ENCODE measurements around the gene SYTL1. TPM values are rescaled to one million over a fixed set of nuclear protein-coding genes. Genes with fewer than 3 reads are reported as not detected.
A peak's percentile ranks its signal among the peaks of the same experiment; 100 is the strongest.

Gene SYTL1
- total and polyA plus RNA-seq, 9 of the 15 experiments (the other 6 are each of a cell fraction or from before 2014, with no cell fraction given): 0.04 to 9.3 (median 1.7) TPM

- TF ChIP-seq ZNF311 (CRISPR knock-in tag; IDR thresholded peaks at IDR 0.05): no peak
- TF ChIP-seq MECOM (CRISPR knock-in tag; IDR thresholded peaks at IDR 0.05): no peak
- TF ChIP-seq FOSL1 (tag; conservative IDR thresholded peaks at IDR 0.05): peak; percentile 32; the same call in 1 of the 2 replicates
- TF ChIP-seq RBM22 (IDR thresholded peaks at IDR 0.05; ENCODE audit: low read depth, low read length, poor library complexity, severe bottlenecking): no peak
- no peak for TF ChIP-seq PBX2 (CRISPR knock-in tag; IDR thresholded peaks at IDR 0.05; ENCODE audit: low read depth)
- no peak for TF ChIP-seq PBX2 (tag; conservative IDR thresholded peaks at IDR 0.05; ENCODE audit: low read depth)
Observed at GRCh38 chr1:27341525-27342252, at the start of gene SYTL1 (continued).

GRCh38 chr1:27292106-27292505 lies 49.7 kb upstream of the SYTL1 start:
- Histone ChIP-seq H3K4me1 (replicated peaks in 1 of 2; ENCODE audit: control insufficient read depth in 2 of 2, insufficient read depth in 2 of 2, low read length in 2 of 2) (0 out of 5 replicates have a peak, but pooled peaks cover 0 to 2% of the 10 kb centered on the region in 2 experiments), H3K27me3 (ENCODE audit: control insufficient read depth in 2 of 2, insufficient read depth in 2 of 2, low read length in 2 of 2) (no peaks in the 10 kb centered on the region), H3K9ac (ENCODE audit: insufficient read depth in 1 of 2, low read depth in 2 of 2, low read length in 2 of 2) (peak overlapping the region in 1 of 2 experiments; percentile 38; a peak in 1 of 4 replicates), H4K20me1 (replicated peaks; ENCODE audit: control insufficient read depth, insufficient read depth, low read length) (no peaks in the 10 kb centered on the region; the same call in 1 of the 2 replicates), H3K79me2 (ENCODE audit: control insufficient read depth, insufficient read depth, low read length) (no peaks in the 10 kb centered on the region), H3K36me3 (ENCODE audit: control insufficient read depth, insufficient read depth, low read length) (peaks cover 31% of the 10 kb centered on the region; the same call in 2 of the 3 replicates), H3K4me2 (ENCODE audit: insufficient read depth, low read length) (no peak overlapping the region), H3K9me1 (ENCODE audit: control insufficient read depth, insufficient read depth, low read length) (peaks cover 3% of the 10 kb centered on the region), H3K27ac (ENCODE audit: extremely low read depth, low read depth, low read length) (no peak overlapping the region), H3K9me3 (replicated peaks; ENCODE audit: control insufficient read depth, insufficient read depth, low read depth, low read length) (no peaks in the 10 kb centered on the region), H2AFZ (ENCODE audit: low read depth, low read length) (no peak overlapping the region), H3K4me3 (no peak overlapping the region)
- no TSS peak for BruUV-seq (replicated peaks)
- no peak for ATAC-seq
- ChIA-PET CTCF (ENCODE audit: low intra/inter-chr PET ratio) (no interaction called here), POLR2A (no interaction called here)
- FAIRE-seq: no peak
- intact Hi-C loops (cut with micrococcal nuclease): no loop called here
- WGBS (ENCODE audit: insufficient coverage, low coverage, missing lambda C conversion rate): 71% methylated on average over 5 of the region's 5 CpGs
- in situ Hi-C loops (cut with MboI): no loop called here
- DNase-seq (ENCODE audit: extremely low read depth in 1 of 4, low spot score in 3 of 4): no peak
- TF ChIP-seq PHF20 (IDR thresholded peaks at IDR 0.05; ENCODE audit: partially characterized antibody) (no peak), ZNF609 (CRISPR knock-in tag; IDR thresholded peaks at IDR 0.05; ENCODE audit: borderline replicate concordance) (no peak), CHD2 (IDR thresholded peaks at IDR 0.05; ENCODE audit: low read depth, low read length) (no peak)

Data from K562 (cell line).